ENCODE data around the gene AMPD2. TPM values are rescaled to one million over a fixed set of nuclear protein-coding genes. Genes with fewer than 3 reads are reported as not detected.

AMPD2 gene
- total and polyA plus RNA-seq, 9 of the 15 experiments (the other 6 are each of a cell fraction or from before 2014, with no cell fraction given): 2.0 to 77.7 (median 28.2) TPM

DNA sequence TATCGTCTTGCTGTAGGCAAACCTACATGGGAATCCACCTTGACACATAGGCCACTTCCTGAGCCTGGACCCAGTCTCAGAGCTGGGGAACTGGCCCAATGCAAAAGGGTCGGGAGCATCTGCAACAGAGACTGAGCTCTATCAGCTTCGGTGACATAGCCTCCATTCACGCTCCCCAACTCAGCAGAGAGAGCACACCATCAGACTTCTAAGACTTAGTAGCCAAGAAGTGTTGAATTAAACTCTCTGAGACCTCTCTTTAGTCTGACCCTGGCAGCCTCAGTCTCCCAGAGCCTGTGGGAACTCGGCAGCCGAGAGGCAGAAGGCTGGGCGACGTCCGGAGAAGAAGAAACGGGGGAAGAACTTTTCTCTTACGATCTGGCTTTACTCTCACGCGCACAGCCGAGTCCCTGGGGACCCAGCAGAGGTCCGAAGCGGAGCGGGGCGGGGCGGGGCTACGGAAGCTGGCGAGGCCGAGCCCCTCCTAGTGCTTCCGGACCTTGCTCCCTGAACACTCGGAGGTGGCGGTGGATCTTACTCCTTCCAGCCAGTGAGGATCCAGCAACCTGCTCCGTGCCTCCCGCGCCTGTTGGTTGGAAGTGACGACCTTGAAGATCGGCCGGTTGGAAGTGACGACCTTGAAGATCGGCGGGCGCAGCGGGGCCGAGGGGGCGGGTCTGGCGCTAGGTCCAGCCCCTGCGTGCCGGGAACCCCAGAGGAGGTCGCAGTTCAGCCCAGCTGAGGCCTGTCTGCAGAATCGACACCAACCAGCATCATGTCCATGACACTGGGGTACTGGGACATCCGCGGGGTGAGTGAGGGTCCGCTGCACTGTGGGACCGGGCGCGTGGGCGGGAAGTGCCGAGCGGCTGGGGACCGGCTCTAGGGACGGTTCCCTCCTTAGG lies 36.2 kb downstream of the AMPD2 start, which contains the start of gene GSTM4 (continued):
- TF ChIP-seq ETV1 (tag; conservative IDR thresholded peaks at IDR 0.05; ENCODE audit: low read depth) (peak; percentile 93), SMAD4 (CRISPR knock-in tag; conservative IDR thresholded peaks at IDR 0.05) (peak; percentile 54), KHSRP (IDR thresholded peaks at IDR 0.05) (no peak), FOXJ2 (tag; IDR thresholded peaks at IDR 0.05) (no peak), POLR2H (tag; IDR thresholded peaks at IDR 0.05; ENCODE audit: low read depth) (peak; percentile 56; the same call in 1 of the 2 replicates), CSDE1 (IDR thresholded peaks at IDR 0.05) (no peak), ZMIZ1 (IDR thresholded peaks at IDR 0.05; ENCODE audit: low read depth in 2 of 2, low read length in 2 of 2) (no peak), KDM2B (CRISPR knock-in tag; IDR thresholded peaks at IDR 0.05) (peak; percentile 43), SIN3A (IDR thresholded peaks at IDR 0.05; ENCODE audit: borderline replicate concordance in 2 of 2, control insufficient read depth in 1 of 2, low read depth in 2 of 2, low read length in 2 of 2) (peak; percentile 30 to 52; a peak in 3 of 4 replicates), ZNF707 (CRISPR knock-in tag; conservative IDR thresholded peaks at IDR 0.05) (no peak), ZZZ3 (IDR thresholded peaks at IDR 0.05) (0 out of 2 replicates have a peak, but pooled peaks have one; percentile 52), PHTF2 (CRISPR knock-in tag; IDR thresholded peaks at IDR 0.05) (no peak), TAF1 (IDR thresholded peaks at IDR 0.05; ENCODE audit: control insufficient read depth, extremely low read depth, insufficient read depth, low read length, severe bottlenecking) (peak; percentile 69), PURB (CRISPR knock-in tag; IDR thresholded peaks at IDR 0.05; ENCODE audit: low read depth) (no peak), ZC3H11A (IDR thresholded peaks at IDR 0.05; ENCODE audit: low read depth, low read length) (peak; percentile 70; the same call in 1 of the 2 replicates), STAT6 (CRISPR knock-in tag; IDR thresholded peaks at IDR 0.05) (peak; percentile 96; the same call in 1 of the 2 replicates), RCOR1 (IDR thresholded peaks at IDR 0.05; ENCODE audit: borderline replicate concordance in 1 of 2, low read depth in 2 of 2, low read length in 2 of 2) (peak in 1 of 2 experiments; percentile 30; a peak in 1 of 4 replicates)
- TF ChIP-seq, protein P1, sequence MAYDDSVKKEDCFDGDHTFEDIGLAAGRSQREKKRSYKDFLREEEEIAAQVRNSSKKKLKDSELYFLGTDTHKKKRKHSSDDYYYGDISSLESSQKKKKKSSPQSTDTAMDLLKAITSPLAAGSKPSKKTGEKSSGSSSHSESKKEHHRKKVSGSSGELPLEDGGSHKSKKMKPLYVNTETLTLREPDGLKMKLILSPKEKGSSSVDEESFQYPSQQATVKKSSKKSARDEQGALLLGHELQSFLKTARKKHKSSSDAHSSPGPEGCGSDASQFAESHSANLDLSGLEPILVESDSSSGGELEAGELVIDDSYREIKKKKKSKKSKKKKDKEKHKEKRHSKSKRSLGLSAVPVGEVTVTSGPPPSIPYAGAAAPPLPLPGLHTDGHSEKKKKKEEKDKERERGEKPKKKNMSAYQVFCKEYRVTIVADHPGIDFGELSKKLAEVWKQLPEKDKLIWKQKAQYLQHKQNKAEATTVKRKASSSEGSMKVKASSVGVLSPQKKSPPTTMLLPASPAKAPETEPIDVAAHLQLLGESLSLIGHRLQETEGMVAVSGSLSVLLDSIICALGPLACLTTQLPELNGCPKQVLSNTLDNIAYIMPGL (CRISPR knock-in tag; IDR thresholded peaks at IDR 0.05): 0 out of 2 replicates have a peak, but pooled peaks have one; percentile 55
